ENCODE measurements around the gene TANGO6.

GRCh38 chr16:69089091-69089910 is 246.0 kb downstream of the TANGO6 start:
- TF ChIP-seq POLR2AphosphoS5 (IDR thresholded peaks at IDR 0.05) (no peak), EP300 (IDR thresholded peaks at IDR 0.05) (no peak), CTCF (IDR thresholded peaks at IDR 0.05) (peak in 1 of 6 experiments; percentile 4)

Data from upper lobe of left lung (tissue), 4 donors.